Activated CD4-positive, alpha-beta T cell treated with anti-CD3 and anti-CD28 coated beads for 1 hour (primary cell): ENCODE data around the gene TEC.

Experiments used
- DNase-seq: peaks from one replicate; pipeline ENCODE4 v3.0.0-alpha.2; 2020

Gene TEC

DNA sequence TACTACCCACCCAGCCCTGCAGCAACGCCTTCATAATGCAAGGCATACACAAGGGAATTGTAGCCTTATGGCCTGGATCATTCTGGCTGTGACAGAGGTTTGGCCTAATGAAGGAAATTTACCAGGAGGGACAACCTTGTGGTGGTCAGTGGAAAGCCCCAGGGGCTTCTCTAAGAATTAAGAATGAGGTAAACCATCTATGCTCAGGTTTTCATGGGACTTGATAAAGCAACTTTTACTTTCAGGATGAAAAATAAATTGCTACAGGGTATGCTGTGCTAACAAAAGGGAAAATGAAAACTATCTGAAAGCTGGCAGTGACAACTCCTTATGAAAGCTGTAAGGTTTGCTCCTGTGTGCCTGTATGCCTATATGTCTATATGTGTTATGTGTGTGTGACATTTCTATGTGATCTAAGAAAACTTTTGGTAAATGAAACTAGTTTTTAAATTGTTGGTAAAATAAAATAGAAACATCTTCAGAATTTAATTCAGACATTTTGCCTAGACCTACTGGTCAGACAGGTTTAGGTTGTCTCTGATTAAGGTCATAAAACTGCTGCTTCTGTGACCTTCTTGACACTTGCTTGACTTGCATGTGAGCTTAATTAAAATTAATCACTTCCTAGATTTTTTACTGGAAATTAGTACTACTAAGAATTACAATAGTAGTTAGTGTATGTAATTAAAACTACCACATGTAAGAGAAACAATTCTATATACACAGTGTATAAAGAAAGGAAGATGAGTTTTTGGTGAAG is 115.7 kb downstream of the TEC start:
- DNase-seq, result no peak

DNA sequence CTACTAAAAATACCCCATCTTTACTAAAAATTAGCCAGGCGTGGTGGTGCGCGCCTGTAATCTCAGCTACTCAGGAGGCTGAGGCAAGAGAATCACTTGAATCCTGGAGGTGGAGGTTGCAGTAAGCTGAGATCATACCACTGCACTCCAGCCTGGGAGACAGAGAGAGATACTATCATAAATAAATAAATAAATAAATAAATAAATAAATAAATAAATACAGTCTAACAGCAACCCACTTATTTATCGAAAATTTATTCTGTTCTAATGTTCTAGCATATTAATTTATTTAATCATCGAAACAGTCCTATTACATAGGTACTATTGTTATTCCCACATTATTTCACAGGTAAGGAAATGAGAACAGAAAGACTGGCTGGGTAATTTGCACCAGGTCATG is 117.4 kb downstream of the TEC start:
- no peak for DNase-seq

DNA sequence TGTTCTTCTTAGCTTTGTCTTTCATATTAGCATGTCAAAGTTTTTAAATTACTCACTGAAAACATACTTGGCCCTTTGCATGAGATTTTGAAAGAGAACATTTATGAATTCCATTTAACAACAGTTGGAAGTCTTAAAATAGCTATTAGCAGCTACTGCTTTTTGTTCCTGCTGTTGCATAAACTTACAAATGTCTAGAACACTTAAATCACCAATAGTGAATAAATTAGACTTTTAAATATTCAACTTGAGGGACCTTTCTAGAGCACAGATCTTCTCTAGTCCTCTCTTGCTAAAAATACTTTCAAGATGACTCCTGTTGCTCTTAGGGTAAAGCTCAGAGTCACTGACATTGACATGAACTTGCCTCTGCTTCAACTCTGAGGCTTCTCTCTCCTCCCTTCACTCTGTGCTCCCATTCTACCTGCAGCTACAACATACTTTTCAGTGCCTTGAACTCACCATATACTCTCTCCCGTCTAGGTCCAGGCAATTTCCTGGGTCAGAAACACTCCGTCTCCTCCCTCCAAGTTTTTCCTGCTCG is 119.7 kb downstream of the TEC start:
- no peak for DNase-seq

DNA sequence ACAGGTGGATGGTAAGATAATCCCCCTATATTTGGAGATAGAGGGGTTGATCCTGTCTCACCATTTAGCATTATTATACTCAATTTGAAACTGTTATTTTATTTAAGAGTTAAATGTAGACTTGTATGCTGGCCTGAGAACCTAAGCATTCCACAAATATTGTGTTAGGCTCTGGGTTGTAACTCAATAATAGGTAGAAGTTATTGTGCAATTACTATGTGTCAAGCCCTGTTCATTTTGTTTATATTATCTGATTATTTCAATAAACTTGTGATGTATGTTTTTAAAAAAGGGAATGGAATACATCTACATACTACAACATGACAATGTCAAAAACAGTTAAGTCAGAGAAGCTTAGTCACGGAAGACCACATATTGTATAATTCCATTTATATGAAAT is 122.0 kb downstream of the TEC start:
- DNase-seq, result no peak

DNA sequence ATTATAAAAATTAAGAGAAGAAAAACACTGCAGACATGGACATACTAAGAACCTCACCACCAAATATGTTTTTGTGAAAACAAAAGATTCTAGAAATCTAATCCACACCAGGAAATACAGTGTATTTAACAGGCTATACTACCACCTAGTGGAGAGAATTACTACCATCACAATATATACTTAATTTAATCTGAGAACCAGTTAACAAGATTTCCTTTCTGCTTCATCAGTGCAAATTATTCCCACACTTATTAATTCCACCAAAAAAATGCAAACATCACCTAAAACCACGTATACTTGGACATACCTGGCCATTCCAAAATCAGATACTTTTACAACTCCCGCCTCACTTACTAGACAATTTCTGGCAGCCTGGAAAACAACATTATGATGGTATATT is 128.6 kb downstream of the TEC start:
- DNase-seq, result no peak

DNA sequence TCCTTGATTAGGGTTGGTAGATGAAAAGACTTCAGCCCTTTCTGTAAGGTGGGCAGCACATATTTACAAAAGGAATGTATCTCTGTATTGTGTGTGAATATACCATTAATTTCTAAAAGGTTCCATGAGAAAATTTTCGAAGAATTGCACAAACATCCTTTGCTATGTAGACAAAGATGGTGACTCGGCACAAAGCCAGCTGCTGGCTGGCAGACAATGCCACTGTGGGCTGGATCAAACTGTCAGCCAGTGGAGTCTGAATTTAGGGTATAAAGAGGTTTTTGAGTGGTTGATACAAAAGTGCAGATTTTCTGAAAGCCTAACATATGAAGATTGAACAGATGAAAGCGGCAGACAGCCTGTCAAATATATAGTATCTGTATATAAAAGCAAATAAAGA is 129.9 kb downstream of the TEC start:
- no peak for DNase-seq

DNA sequence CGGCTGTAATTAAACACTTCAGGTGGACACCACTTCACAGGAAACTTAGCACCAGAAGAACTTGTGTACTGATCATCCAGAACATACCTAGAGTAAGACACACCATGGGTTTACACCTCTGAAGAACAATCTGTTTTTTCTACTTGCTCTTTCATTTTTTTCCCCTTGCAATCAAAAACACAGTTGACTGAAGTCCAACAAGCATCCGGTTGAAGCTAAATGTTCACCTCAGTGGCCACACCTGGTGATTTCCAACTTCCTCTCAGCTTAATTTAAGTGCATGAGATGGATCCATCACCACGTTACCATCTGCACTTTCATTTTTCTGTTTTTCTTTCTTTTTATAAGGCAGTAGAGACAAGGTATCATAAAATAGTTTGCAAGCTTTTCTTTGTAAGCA is 130.7 kb downstream of the TEC start:
- no peak for DNase-seq

DNA sequence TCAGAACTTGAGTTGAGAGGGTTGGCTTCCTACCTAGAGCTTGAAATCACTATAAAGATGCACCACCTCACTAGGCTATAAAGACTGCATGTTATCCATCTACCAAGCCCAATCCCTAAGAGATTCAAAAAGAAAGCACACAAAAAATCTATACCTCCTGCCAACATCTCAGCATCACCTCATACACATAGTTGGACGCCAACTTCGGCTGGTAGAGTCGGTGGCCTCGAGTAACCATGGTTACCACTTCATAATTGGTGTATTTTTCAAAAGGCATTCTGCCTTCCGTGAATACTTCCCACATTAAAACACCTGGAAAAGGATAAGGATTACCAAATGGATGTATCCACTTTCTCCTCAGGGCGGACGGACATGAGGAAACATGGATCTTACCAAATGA is 131.1 kb downstream of the TEC start:
- no peak for DNase-seq

DNA sequence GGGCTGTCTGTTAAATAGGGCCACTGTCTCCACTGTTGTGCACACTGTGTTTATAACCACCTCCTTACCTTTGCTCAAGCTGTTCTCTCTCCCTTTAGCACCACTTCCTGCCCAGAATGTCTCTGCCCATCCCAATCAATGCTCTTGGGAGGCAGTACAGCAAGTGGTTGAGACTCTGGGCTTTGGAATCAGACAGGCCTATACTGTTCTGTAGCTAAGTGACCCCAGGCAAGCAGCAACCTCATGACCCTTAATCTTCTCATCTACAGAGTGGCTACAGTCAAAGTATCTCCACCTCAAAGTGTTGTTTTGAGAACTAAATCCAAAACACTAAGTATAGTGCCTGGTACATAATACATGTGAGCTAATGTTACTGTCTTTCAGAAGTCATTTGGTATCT is 131.8 kb downstream of the TEC start:
- DNase-seq, result no peak

DNA sequence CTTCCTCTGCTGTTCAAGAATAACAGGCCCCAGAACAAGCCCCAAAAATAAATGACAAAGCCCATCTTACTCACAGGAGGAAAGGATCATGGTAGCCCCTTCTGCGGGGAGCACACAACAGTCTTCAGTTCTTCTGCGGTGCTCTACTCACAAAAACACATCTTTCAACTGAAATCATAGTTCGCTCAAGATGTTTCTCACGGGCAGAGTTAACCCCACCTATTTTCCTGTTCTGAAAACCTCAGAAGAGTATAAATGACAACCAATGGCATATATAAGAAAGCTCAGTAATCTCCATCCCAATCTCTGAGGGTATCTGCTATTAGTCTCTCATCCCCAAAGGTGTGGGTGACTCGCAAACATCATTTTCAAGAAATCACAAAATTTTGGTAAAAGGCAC is 135.6 kb downstream of the TEC start, which contains the start of gene TXK:
TXK (minus strand) TSS at position 170 of the 400 bp plus-strand sequence; CDS start at position 90, 80 bp downstream.
- no peak for DNase-seq

DNA sequence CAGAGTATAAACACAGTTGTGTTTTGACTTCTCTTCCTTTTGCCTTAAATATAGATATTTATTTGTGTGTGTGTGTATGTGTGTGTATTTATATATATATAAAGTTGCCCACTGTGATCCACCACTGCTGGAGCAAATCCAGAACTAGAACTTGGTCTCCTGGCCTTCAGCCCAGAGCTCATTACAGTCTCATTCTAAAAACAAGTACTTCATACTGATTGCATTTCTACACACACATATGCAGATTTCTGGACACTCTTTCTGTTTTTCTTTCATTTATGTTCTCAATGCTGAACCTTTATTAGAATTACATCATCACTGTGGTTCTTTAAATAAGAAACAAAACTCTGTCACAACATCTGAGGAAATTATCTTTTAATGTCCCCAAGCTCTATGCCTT is 136.0 kb downstream of the TEC start:
- no peak for DNase-seq

DNA sequence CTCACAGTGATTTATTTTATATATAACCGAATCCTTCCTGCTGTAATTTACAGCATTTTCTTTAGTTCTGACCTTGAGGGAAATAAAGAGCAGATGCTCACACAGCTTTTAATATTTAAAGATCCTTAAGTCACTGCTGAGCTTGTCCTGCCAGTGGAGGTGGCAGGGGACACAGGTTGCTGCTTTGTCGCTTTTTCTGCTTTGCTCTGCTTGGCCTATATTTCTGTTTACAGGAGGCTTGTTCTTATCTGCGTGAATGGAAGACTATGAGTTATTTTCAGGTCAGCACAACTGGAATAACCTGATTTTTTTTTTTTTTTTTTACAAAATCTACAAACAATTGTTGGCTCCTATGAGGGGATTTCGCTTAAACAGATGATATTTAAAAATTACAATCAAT is 137.9 kb downstream of the TEC start:
- DNase-seq, result no peak

DNA sequence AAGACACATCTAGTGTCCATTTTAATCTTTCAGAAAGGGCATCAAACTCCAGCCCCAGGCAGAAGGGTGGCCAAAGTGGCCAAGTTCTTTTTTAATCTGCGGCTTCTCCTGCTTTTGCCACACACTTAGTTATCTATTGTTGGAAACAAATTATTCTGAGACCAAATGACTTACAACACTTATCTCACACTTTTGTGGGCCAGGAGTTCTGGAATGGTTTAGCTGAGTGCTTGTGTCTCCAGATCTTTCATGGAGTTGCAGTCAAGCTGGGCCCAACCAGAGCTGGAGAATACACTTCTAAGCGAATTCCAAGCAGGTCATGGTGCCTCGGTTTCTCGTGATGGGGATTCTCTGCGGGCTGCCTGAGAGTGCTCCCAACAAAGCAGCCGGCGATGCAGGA is 139.5 kb downstream of the TEC start:
- DNase-seq, result no peak

DNA sequence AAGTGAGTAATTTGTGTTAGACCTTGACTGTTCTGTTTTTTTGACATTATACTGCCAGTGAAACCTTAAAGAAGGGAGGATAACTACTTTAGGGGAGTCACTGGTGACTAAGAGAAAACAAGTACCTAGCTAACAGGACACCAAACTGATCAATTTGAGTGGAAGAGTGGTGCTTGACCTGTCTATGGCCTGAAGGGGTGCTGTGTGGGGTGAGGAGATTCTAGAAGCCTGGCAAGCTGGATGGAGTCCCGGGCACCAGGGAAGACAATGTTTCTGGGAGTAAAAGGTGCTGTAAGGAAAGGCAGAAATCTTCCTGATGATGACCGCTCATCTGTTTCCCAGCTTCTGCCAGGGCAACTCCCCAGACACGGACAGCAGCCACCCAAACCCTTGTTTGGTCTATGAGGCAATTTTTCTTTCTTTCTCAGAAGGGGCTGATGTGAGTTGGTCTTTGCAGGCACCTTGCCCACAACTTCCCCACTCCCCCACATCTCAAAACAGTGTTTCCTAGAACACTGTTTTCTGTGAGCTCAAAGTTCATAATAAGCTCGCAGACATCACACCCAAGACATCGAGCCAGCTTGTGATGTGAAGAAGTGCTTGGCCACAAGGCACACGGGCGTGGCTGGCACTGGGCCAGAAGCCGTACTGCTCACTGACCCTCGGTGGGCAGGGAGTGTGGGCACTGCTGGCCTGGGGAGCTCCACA is 140.2 kb downstream of the TEC start:
- no peak for DNase-seq

DNA sequence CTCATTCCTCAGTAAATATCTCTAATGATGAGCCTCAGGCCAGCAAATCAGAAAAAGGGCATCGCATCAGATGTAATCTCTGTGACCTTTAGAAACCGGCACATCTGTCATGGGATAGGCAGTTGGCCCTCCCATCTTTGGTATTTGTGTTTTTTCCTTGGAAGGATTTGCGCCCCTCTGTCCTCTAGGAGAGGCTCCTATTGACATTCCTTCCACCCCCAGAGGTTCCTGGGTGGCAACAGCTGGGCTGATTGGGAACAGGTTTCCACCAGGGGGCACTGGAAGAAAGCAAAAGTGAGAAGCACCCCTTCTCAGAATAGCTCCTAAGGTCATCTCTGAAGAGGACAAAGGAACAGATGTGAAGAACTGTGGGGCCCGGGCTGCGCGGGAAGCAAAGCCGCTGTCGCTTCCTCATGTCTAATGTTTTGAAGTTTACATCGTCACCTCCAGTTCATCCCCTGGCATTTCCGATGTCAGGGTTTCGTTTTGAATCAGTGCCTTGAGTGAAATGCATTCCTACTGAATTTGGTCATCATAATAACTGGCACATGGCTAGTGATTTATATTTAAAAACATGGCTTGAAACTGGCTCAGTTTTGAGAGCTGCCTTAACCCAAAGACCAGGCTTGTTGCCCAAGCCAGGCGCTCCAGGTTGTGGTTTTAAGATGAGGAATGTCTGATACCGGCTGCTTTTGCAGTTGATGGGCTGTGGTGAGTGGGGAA is 141.8 kb downstream of the TEC start:
- peak; percentile 55 for DNase-seq

DNA sequence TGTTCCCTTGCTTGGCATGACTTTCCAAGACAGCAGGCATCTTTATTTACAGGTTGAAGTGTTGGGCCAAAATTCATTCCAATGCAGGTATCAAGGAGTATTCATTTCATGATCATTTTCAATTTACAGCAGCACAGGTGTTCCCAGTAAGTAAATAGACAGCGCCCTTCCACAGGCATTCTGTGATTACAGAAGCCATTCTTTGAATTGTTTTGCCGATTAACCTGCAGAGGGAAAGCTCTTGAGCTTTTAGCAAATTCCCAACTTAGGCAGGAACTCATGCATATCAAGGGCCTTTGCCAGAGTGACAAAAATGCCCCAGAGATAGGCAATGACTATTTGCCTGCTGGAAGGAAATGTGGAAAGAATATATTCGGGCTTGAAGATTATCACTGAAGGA is 142.4 kb downstream of the TEC start:
- DNase-seq, result no peak

DNA sequence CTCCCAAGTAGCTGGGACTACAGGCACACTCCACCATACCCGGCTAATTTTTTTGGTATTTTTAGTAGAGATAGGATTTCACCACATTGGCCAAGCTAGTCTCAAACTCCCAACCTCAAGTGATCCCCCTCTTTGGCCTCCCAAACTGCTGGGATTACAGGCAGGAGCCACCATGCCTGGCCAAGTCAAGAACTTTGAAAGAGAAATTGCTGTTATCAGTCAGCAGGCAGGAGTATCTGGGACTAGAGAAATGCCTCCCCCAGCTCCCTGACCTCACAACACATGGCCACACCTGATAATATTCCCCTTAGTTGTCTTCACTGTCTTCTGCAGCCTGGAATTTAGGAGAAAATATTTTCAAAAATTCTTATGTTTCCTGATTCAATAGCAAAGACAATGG is 143.0 kb downstream of the TEC start:
- DNase-seq, result no peak

DNA sequence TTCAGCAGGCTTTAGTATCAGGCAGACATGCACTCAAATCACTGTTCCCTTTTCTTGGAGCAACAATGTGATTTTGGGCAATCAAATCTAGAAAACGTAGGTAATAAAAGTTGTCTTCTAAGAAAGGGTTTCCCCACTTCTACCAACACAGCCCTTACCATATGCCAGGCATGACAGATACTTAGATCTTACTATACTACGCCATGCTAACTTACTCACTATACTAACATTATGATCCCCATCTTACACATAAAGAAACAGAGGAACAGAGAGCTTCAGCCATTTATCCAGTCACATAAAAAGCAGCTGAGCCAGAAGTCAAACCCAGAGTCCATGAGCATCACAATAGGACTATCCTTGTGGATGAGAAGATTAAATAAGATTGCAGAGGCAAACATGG is 144.8 kb downstream of the TEC start:
- DNase-seq, result no peak

DNA sequence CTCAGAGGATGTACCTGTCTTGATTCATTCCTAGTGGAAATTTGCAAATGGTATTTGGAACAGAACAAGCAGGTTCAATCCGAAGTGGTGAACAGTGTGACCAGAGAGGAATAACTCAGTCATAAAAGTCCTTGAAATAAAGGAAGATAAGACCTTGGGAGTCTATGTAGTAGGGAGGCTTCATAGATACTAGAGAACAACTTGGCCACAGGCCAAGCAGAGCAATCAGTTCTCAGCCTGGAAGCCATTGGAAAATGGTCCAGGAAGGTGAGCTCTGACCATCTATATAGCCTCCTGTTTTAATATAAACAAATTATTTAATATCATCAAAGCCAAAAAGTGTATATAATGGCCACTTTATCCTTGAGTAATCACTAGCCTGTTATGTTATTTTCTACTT is 146.9 kb downstream of the TEC start:
- DNase-seq, result no peak

DNA sequence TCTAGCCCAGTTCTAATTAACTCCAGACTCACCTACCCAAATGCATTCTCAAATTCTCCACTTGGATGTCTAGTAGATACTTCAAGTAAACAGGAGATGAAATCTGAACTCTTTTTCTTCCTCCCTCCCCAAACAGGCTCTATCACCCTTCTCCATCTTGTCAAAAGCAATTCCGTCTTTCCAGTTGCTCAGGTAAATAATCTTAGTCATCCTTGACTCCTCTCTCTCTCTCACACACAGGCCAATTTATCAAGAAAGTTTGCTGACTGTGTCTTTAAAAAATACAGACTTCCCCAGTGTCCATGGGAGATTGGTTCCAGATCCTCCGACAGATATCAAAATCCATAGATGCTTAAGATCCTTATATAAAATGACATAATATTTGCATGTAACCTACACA is 148.5 kb downstream of the TEC start:
- DNase-seq, result no peak

DNA sequence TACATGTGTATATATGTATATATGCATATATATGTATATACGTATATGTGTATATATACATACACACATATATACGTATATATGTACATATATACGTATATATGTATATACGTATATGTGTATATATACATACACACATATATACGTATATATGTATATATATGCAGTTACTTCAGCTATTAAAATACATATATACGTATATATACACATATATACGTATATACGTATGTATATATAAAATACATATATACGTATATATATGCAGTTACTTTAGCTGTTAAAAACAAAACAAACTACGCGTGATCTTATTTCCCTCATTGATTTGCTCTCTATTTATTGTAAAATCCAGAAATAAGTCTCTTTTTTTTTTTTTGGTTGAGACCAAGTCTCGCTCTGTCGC is 149.5 kb downstream of the TEC start:
- no peak for DNase-seq

DNA sequence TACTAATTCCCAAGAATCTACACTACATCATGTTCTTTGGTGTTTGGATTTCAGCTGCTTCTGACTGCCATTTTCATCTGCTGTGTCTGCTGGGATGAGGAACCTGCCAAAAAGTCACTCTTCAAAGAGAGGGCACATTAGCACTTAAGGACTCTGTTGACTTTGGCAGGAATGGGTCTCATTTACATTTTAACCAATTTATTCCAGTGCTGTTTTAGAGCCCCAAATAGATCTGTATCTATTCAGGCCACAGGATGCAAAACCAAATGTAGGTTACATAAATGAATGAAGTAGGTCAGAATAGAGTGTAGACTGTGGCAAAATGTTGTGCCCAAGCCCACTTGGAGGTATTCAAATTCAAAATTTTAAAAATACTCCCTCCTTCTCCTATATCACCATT is 150.0 kb downstream of the TEC start:
- DNase-seq, result no peak

DNA sequence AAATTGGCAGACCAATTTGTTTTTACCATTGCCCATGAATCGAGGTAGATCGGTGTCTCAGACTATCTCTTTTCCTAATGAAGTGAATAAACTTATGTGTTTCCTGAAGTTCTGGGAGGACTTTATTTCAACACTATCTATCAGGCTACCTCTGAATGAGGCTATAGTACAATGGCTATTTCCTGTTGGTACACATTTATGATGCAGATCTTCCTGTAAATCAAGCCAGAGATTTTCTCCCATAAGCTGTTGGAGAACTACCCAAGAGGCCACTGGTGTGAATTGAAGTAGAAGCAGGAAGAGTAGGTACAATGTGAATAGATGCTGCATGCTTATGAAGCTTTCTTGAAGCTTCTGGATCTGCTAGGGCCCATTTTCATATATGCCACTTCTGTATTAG is 151.6 kb downstream of the TEC start:
- no peak for DNase-seq

DNA sequence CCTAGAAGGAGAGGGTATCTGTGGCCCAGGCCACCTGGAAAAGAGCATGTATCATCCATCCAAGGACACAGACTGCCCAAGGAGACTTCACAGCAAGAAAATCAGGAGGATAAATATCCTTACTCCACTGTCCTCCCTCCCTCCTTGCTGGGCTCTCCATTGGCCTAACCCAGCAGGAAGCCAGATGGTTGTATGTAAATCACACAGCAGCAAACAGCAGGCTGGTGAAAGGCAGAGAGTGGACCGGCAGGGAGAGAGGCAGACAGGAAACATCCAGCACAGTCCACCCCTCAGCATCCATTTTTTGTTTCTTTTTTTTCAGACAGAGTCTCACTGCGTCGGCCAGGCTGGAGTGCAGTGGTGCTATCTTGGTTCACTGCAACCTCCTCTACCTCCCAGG is 153.1 kb downstream of the TEC start:
- no peak for DNase-seq
